Osteocyte (in vitro differentiated cells): ENCODE data around the gene ITPR2. TPM values are rescaled to one million over a fixed set of nuclear protein-coding genes. Genes with fewer than 3 reads are reported as not detected.

Experiments used
- DNase-seq: peaks from one replicate; pipeline ENCODE4 v3.0.0; 2021; ENCODE audit warnings: mixed read lengths; ENCODE audit not compliant: unreplicated experiment; ENCODE audit errors: extremely low spot score
- H3K27ac Mint-ChIP-seq: one replicate; pipeline ENCODE4 v1.8.0; 2021; ENCODE audit warnings: mild to moderate bottlenecking, mixed read lengths; ENCODE audit not compliant: unreplicated experiment
- H3K27me3 Mint-ChIP-seq: one replicate; pipeline ENCODE4 v1.8.0; 2021; ENCODE audit warnings: mixed read lengths; ENCODE audit not compliant: unreplicated experiment
- H3K36me3 Mint-ChIP-seq: one replicate; pipeline ENCODE4 v1.8.0; 2021; ENCODE audit warnings: mixed read lengths; ENCODE audit not compliant: unreplicated experiment
- H3K4me1 Mint-ChIP-seq: one replicate; pipeline ENCODE4 v1.8.0; 2021; ENCODE audit warnings: mixed read lengths; ENCODE audit not compliant: unreplicated experiment
- H3K4me3 Mint-ChIP-seq: one replicate; pipeline ENCODE4 v1.8.0; 2021; ENCODE audit warnings: mild to moderate bottlenecking, moderate library complexity, mixed read lengths; ENCODE audit not compliant: unreplicated experiment
- H3K9me3 Mint-ChIP-seq: one replicate; pipeline ENCODE4 v1.8.0; 2021; ENCODE audit warnings: mixed read lengths; ENCODE audit not compliant: unreplicated experiment
- CTCF ChIP-seq: fragments of 200-600 bp; sonication (generic); IDR thresholded peaks from 2 replicates; pipeline ENCODE4 v1.5.0; 2021; ENCODE audit warnings: antibody characterized with exemption, mild to moderate bottlenecking, moderate library complexity
- total RNA-seq: library from RNA; stranded (reverse); gene quantifications from 2 replicates; pipeline ENCODE4 v1.2.1, GENCODE V29; 2021

Gene ITPR2
- total RNA-seq, 1 donor from 2014 or later = 22.1 TPM

- no peak for DNase-seq
- no peaks in the 10 kb centered on the region for H3K36me3 Mint-ChIP-seq
- no peak for TF ChIP-seq CTCF
- no peak overlapping the region for H3K4me3 Mint-ChIP-seq
- H3K27me3 Mint-ChIP-seq = no peaks in the 10 kb centered on the region
- H3K4me1 Mint-ChIP-seq = peaks cover 16% of the 10 kb centered on the region
- H3K27ac Mint-ChIP-seq = no peak overlapping the region
- no peaks in the 10 kb centered on the region for H3K9me3 Mint-ChIP-seq
Observed at GRCh38 chr12:26828280-26829073, 4.5 kb downstream of the ITPR2 start.

GRCh38 chr12:26826437-26826836 lies 6.6 kb downstream of the ITPR2 start:
- no peak for TF ChIP-seq CTCF
- Mint-ChIP-seq H3K27ac (no peak overlapping the region), H3K9me3 (no peaks in the 10 kb centered on the region), H3K36me3 (no peaks in the 10 kb centered on the region), H3K4me3 (no peak overlapping the region), H3K27me3 (no peaks in the 10 kb centered on the region), H3K4me1 (peaks cover 21% of the 10 kb centered on the region)
- no peak for DNase-seq

- DNase-seq = no peak
- Mint-ChIP-seq H3K27ac (no peak overlapping the region), H3K36me3 (no peaks in the 10 kb centered on the region), H3K9me3 (no peaks in the 10 kb centered on the region), H3K4me3 (no peak overlapping the region), H3K27me3 (no peaks in the 10 kb centered on the region), H3K4me1 (peaks cover 14% of the 10 kb centered on the region)
- no peak for TF ChIP-seq CTCF
Observed at GRCh38 chr12:26825459-26826016, 7.5 kb downstream of the ITPR2 start.

- Mint-ChIP-seq H3K27me3 (no peaks in the 10 kb centered on the region), H3K4me1 (peaks cover 14% of the 10 kb centered on the region), H3K36me3 (no peaks in the 10 kb centered on the region), H3K27ac (no peak overlapping the region), H3K9me3 (no peaks in the 10 kb centered on the region), H3K4me3 (no peak overlapping the region)
- no peak for TF ChIP-seq CTCF
- no peak for DNase-seq
Observed at GRCh38 chr12:26823390-26823789, 9.6 kb downstream of the ITPR2 start.

GRCh38 chr12:26822026-26822425 lies 11.0 kb downstream of the ITPR2 start:
- no peaks in the 10 kb centered on the region for H3K36me3 Mint-ChIP-seq
- no peaks in the 10 kb centered on the region for H3K27me3 Mint-ChIP-seq
- no peak for TF ChIP-seq CTCF
- no peak for DNase-seq
- H3K27ac Mint-ChIP-seq = no peak overlapping the region
- H3K4me3 Mint-ChIP-seq = no peak overlapping the region
- peaks cover 12% of the 10 kb centered on the region for H3K4me1 Mint-ChIP-seq
- H3K9me3 Mint-ChIP-seq = no peaks in the 10 kb centered on the region
